ENCODE measurements around the gene CCP110.

GRCh38 chr16:19506965-19507364 is 16.8 kb upstream of the CCP110 start:
- TF ChIP-seq, protein P1, sequence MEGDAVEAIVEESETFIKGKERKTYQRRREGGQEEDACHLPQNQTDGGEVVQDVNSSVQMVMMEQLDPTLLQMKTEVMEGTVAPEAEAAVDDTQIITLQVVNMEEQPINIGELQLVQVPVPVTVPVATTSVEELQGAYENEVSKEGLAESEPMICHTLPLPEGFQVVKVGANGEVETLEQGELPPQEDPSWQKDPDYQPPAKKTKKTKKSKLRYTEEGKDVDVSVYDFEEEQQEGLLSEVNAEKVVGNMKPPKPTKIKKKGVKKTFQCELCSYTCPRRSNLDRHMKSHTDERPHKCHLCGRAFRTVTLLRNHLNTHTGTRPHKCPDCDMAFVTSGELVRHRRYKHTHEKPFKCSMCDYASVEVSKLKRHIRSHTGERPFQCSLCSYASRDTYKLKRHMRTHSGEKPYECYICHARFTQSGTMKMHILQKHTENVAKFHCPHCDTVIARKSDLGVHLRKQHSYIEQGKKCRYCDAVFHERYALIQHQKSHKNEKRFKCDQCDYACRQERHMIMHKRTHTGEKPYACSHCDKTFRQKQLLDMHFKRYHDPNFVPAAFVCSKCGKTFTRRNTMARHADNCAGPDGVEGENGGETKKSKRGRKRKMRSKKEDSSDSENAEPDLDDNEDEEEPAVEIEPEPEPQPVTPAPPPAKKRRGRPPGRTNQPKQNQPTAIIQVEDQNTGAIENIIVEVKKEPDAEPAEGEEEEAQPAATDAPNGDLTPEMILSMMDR (IDR thresholded peaks at IDR 0.05; ENCODE audit: low read length) = no peak
- no peak for TF ChIP-seq EZH2 (IDR thresholded peaks at IDR 0.05; ENCODE audit: borderline replicate concordance, low read length)
